ENCODE data around the gene WDR70. TPM values are rescaled to one million over a fixed set of nuclear protein-coding genes. Genes with fewer than 3 reads are reported as not detected.

Gene WDR70
- total RNA-seq, 6 experiments from 2014 or later: 24.0 to 29.7 (median 26.0) TPM

DNA sequence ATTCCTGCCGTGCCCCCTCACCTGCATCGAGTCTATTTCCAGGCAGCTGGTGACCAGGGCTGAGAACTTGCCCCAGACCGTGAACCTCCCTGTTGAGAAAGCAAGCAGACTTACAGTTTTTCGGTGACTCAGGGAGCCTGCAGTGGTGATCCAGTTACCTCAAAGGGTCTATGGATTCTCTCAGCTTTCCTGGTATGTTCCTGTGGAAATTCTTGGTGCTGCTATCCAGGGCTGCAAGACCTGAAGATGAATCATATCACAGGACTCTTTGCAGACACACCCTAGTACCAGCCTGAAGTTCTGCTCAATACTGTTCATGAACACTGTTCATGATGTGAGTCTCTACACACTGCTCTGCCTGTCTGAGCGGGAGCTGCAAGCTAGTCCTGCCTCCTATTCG is 154.7 kb downstream of the WDR70 start:
- no peaks in the 10 kb centered on the region for H3K9me3 Mint-ChIP-seq
- TF ChIP-seq, protein P1, sequence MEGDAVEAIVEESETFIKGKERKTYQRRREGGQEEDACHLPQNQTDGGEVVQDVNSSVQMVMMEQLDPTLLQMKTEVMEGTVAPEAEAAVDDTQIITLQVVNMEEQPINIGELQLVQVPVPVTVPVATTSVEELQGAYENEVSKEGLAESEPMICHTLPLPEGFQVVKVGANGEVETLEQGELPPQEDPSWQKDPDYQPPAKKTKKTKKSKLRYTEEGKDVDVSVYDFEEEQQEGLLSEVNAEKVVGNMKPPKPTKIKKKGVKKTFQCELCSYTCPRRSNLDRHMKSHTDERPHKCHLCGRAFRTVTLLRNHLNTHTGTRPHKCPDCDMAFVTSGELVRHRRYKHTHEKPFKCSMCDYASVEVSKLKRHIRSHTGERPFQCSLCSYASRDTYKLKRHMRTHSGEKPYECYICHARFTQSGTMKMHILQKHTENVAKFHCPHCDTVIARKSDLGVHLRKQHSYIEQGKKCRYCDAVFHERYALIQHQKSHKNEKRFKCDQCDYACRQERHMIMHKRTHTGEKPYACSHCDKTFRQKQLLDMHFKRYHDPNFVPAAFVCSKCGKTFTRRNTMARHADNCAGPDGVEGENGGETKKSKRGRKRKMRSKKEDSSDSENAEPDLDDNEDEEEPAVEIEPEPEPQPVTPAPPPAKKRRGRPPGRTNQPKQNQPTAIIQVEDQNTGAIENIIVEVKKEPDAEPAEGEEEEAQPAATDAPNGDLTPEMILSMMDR (IDR thresholded peaks at IDR 0.05): no peak
- no peaks in the 10 kb centered on the region for H3K27me3 Mint-ChIP-seq (ENCODE audit: insufficient read depth)
- DNase-seq: peak; percentile 60
- peaks cover 27% of the 10 kb centered on the region for H3K4me1 Mint-ChIP-seq (ENCODE audit: low read depth)
- H3K36me3 Mint-ChIP-seq (ENCODE audit: low read depth): peaks cover 8% of the 10 kb centered on the region; the same call in 1 of the 2 replicates
- H3K4me3 Mint-ChIP-seq: no peak overlapping the region
- peak overlapping the region; percentile 24; the same call in 1 of the 2 replicates for H3K27ac Mint-ChIP-seq

DNA sequence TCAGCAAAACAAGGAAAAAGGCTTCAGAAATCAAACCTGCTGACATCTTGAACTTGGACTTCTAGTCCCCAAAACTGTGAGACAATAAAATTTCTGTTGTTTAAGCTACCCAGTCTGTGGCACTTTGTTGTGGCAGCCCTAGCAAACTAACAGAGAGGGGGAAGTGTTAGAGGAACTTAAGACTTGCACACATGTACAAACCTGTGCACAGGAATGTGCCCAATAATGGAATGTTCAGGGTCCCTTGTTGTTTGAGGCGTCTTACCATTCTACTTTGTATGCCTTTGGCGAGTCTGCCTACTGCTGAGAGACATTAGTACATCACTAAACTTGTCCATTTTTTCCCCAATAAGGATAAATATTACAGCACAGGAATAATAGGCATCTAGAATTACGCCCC is 160.3 kb downstream of the WDR70 start:
- no peaks in the 10 kb centered on the region for H3K36me3 Mint-ChIP-seq (ENCODE audit: low read depth)
- peaks cover 17% of the 10 kb centered on the region for H3K4me1 Mint-ChIP-seq (ENCODE audit: low read depth)
- TF ChIP-seq, protein P1 (IDR thresholded peaks at IDR 0.05): no peak
- no peaks in the 10 kb centered on the region for H3K9me3 Mint-ChIP-seq
- H3K4me3 Mint-ChIP-seq: no peak overlapping the region
- H3K27ac Mint-ChIP-seq: no peak overlapping the region
- H3K27me3 Mint-ChIP-seq (ENCODE audit: insufficient read depth): peaks cover 3% of the 10 kb centered on the region; the same call in 1 of the 2 replicates
- DNase-seq: no peak

DNA sequence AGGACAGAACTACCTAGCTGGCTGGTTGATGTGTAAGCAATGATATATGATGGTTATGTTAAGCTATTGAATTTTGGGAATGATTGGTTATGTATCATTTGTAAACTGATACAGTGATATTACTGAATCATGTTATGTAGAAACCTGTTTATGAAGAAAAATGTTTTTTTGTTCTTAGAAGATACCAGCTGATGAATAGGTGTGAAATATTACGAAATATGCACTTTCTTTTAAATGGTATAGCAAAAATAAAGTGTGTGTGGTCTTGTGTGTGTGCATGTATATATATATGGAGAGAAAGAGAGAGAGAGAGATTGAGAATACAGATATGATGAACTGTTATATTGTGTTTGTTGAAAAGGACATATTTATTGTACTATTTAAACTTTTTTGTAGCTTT is 164.1 kb downstream of the WDR70 start:
- Mint-ChIP-seq H3K9me3 (no peaks in the 10 kb centered on the region), H3K36me3 (ENCODE audit: low read depth) (no peaks in the 10 kb centered on the region), H3K4me3 (no peak overlapping the region), H3K4me1 (ENCODE audit: low read depth) (peaks cover 17% of the 10 kb centered on the region), H3K27ac (no peak overlapping the region), H3K27me3 (ENCODE audit: insufficient read depth) (peaks cover 3% of the 10 kb centered on the region; the same call in 1 of the 2 replicates)
- TF ChIP-seq, protein P1 (IDR thresholded peaks at IDR 0.05): no peak
- no peak for DNase-seq

DNA sequence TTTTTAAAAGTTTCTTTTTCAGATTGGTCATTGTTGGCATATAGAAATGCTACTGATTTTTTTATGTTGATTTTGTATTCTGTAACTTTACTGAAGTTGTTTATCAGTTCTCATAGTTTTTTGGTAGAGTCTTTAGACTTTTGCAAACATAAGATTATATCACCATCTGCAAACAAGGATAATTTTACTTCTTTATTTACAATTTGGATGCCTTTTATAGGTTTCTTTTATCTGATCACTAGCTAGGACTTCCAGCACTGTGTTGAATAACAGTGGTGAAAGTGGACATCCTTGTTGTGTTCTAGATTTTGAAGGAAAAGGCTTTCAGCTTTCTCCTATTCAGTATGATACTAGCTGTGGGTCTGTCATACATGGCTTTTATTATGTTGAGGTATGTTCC is 170.3 kb downstream of the WDR70 start:
- H3K27ac Mint-ChIP-seq: no peak overlapping the region
- H3K4me1 Mint-ChIP-seq (ENCODE audit: low read depth): peaks cover 19% of the 10 kb centered on the region

DNA sequence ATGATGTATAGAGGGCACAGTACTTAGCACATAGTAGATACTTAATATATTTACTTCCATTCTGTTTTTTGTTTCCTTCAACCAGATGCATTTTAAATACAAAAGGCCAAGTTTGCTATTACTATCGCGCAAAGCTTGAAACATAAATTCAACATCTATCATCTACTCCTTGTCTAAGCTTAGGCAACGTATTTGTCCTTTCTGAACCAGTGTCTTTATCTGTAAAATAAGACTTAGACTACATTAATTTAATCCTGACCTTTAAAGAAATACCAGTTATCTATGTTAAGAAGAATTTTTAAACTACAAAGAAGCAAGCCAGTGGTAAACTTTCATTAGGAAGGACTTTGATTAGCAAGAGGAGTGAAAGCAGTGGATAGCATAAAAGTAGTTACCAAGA is 173.0 kb downstream of the WDR70 start:
- TF ChIP-seq, protein P1 (IDR thresholded peaks at IDR 0.05): no peak
- Mint-ChIP-seq H3K4me3 (no peak overlapping the region), H3K9me3 (no peaks in the 10 kb centered on the region), H3K27ac (no peak overlapping the region), H3K27me3 (ENCODE audit: insufficient read depth) (no peaks in the 10 kb centered on the region), H3K36me3 (ENCODE audit: low read depth) (peaks cover 5% of the 10 kb centered on the region; the same call in 1 of the 2 replicates), H3K4me1 (ENCODE audit: low read depth) (peaks cover 19% of the 10 kb centered on the region)
- no peak for DNase-seq

More for the DNA sequence above, 170.3 kb downstream of the WDR70 start:
- H3K9me3 Mint-ChIP-seq: no peaks in the 10 kb centered on the region
- no peak overlapping the region for H3K4me3 Mint-ChIP-seq
- H3K36me3 Mint-ChIP-seq (ENCODE audit: low read depth): peaks cover 4% of the 10 kb centered on the region; the same call in 1 of the 2 replicates
- TF ChIP-seq, protein P1 (IDR thresholded peaks at IDR 0.05): no peak
- DNase-seq: no peak
- no peaks in the 10 kb centered on the region for H3K27me3 Mint-ChIP-seq (ENCODE audit: insufficient read depth)
